Measurements from ENCODE around the gene GNAZ.
A peak's percentile ranks its signal among the peaks of the same experiment; 100 is the strongest.
"Not testable (repeated sequence)": the region's sequence is repeated elsewhere in the genome, so short reads cannot be mapped to it uniquely, and the experiment has no call there.

Gene GNAZ

GRCh38 chr22:23122216-23122957 lies 52.1 kb downstream of the GNAZ start:
- no peak for DNase-seq

DNA sequence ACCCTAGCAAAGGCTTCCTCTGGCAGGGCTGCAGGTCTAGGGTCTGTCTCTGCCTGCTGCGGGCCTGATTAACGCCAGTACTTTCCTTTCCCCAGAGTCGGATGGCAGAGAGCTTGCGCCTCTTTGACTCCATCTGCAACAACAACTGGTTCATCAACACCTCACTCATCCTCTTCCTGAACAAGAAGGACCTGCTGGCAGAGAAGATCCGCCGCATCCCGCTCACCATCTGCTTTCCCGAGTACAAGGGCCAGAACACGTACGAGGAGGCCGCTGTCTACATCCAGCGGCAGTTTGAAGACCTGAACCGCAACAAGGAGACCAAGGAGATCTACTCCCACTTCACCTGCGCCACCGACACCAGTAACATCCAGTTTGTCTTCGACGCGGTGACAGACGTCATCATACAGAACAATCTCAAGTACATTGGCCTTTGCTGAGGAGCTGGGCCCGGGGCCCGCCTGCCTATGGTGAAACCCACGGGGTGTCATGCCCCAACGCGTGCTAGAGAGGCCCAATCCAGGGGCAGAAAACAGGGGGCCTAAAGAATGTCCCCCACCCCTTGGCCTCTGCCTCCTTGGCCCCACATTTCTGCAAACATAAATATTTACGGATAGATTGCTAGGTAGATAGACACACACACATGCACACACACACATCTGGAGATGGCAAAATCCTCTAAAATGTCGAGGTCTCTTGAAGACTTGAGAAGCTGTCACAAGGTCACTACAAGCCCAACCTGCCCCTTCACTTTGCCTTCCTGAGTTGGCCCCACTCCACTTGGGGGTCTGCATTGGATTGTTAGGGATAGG lies 52.9 kb downstream of the GNAZ start:
- DNase-seq = no peak

GRCh38 chr22:23123804-23124254 lies 53.5 kb downstream of the GNAZ start:
- DNase-seq = no peak

GRCh38 chr22:23124611-23125511 lies 54.5 kb downstream of the GNAZ start:
- no peak for DNase-seq

DNA sequence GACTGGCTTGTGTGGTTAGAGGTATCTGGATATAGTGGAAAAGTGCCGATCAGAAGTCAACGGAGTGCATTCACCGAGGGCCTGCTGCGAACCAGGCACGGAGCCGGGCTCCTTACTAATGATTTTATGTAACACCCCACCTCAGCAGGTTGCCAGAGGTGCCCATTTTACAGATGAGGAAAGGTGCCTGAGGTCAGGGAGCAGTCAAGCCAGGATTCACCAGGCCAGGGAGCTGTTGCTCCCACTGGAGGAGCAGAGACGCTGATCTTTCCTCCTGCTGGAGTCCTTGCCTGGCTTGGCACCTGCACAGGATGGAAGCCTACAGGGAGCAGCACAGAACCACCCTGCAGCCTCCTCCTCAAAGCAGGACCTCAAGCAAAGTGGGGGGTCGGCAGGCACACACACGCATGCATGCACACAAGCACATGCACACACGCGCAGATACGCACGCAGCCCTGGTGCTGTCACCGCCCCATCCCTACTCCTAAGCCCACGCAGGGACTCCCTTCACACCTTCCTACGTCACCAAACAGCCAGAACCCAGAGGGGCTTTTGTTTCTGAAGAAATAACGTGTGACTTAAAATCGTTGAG lies 55.3 kb downstream of the GNAZ start:
- DNase-seq = no peak

GRCh38 chr22:23126165-23127054 lies 56.1 kb downstream of the GNAZ start:
- no peak for DNase-seq

DNA sequence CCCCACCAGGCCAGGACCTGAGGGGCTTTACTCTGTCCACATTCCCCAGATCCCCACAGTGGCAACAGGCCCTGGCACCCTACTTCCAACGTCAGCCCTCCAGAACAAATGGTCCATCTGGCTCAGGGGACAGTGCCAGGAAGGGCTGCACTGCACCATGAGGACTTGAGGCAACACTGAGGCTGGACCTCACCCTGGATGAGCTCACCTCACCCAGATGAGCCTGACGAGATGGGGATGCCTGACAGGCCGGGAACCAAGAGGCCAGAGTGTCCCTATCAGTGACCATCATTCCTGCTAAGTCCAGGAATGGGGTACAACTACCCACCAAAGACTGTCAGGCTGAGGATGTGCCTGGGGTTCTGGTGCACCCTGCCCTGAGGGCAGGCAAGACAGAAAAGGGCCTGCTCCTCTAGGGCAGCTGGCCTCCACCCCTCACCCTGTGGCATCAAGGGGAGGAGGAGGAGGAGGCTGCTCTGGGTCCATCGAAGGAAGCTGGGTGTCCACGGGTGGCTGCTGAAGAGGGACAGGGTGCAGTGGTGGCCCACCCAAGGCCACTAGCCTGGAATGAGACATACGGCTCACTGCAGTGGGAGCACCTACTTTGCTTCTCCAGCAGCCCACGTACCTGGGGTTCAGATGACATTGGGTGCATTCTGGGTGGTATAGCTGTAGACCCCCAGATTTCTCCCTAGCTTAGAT lies 56.9 kb downstream of the GNAZ start:
- no peak for DNase-seq

DNA sequence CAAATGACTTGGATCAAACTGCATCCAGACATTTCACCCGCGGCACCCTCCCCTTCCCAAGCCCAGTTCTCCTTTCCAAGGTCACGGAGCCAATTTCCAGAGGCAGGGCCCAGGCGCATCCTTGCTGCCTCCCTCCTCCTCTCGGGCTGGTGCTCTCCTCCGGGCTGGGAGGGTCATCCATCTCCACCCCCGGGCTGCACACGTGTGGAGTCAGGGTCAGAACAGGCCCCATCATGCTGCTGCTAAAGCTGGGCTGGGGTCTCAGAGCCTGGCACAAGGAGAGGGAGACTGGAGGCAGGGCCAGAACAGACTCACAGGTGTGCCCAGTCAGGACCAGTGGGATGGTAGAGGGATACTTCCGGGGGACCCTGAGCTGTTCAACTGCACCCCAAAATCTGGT lies 57.5 kb downstream of the GNAZ start:
- DNase-seq = no peak

- peak; percentile 81 for DNase-seq
These were observed 58.2 kb downstream of the GNAZ start for GRCh38 chr22:23128269-23129108.

DNA sequence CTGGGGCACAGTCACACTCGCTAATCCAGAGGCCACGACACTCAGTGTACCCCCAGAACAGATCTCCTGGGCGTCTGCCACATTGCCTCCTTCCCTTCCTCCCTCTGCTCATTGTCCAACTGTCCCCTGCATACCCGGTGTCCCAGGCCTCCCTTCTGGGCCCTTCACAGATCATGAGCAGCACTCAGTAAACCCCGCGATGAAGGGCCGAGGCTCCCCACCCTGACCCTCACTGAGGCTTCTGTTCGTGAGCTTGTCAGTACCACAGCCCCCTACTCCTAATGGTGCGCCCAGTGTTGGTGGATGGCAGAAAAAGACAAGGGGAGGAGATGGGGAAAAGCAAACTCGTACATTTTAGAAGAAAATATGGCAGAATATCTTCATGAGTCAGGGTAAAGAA lies 58.8 kb downstream of the GNAZ start:
- no peak for DNase-seq

GRCh38 chr22:23130697-23131096 lies 60.4 kb downstream of the GNAZ start:
- peak; percentile 40 for DNase-seq

DNA sequence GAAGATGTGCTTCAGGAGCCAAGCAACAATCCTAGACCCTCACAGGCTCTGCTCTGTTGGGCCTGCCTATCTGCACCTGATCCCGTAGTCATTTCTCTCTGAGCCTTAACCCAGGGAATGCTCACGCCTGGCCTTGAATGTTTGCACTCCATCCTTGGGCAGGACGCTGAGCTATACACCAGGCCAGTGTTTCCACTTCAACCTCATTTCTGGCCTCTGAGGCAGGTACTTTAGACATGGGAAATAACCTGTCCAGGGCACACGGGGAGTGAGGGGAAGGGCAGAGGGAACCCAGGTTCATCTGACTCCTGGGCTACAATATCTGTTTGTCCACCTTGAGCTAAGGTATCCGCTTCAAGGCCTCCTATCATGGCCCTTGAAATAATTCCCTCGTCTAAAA lies 61.6 kb downstream of the GNAZ start:
- DNase-seq = no peak

- no peak for DNase-seq
These were observed 62.2 kb downstream of the GNAZ start for GRCh38 chr22:23132376-23133091.

GRCh38 chr22:23133922-23134321 lies 63.6 kb downstream of the GNAZ start:
- no peak for DNase-seq

GRCh38 chr22:23136991-23137390 lies 66.7 kb downstream of the GNAZ start:
- DNase-seq = not testable (repeated sequence)

DNA sequence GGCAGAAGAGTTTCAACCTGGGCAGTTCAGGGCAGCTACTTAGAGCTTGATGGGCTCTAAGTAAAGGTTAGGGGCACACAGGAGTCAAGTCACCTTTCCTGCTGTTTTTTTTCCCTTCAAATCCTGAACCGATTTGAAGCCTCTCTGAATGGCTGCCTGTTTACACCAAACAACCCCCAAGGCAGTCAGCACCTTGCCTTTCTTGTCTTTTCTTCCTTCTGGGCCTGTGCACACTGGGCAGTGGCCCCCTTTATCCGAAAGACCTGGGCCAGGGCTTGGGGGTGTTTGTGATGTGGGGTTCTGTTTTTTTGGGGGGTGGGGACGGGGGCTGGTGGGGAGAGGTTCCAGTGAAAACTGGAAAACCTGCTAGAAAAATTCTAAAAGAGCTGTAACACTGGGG lies 67.1 kb downstream of the GNAZ start:
- DNase-seq = no peak

- no peak for DNase-seq
These were observed 67.7 kb downstream of the GNAZ start for GRCh38 chr22:23137905-23138561.

DNA sequence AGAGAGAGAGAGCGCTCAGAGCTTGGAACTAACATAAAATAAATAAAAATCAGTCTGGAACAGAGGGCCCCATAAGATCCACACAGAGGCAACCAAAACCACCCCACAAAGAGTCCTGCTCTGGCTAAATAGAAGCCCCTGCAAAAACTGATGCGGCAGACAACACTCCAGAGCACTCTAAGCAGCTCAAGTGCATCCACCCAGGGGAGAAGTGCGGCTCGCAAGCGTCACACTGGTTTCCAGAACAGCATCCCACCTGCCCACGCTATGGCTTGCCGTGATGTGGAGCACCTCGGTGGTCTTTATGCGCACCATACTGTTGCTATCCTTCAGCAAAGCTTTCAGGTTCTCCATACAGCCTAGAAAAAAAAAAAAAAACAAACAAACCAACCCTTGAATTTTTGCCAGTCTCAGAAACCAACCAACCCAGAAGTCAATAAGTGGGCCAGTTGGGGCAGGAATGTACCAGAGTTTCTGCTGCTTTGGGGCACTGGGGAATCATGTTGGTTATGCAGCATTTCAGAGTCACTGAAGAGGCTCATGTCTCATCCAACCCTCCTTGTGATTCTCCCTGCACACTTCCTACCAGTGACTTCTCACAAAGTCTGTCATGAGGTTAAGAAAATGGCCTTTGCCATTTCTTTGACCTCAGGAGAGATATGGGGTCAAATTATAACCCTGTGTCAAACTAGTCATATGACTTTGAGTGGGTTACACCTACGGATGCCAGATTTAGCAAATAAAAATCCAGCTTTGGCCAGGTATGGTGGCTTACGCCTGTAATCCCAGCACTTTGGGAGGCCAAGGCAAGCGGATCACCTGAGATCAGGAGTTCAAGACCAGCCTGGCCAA lies 68.5 kb downstream of the GNAZ start:
- DNase-seq = no peak
